Astrocyte (in vitro differentiated cells and primary cell): Measurements from ENCODE around the gene ARHGAP32.

Experiments used
- EZH2 ChIP-seq: IDR thresholded peaks from 2 replicates; pipeline ENCODE4 v1.6.1; 2012; ENCODE audit warnings: mild to moderate bottlenecking, low read length, inconsistent platforms; ENCODE audit not compliant: insufficient read depth
- TF ChIP-seq, protein P1 (sequence below): IDR thresholded peaks from 2 replicates; pipeline ENCODE4 v1.5.1; 2011; ENCODE audit warnings: low read depth, mild to moderate bottlenecking, inconsistent platforms, low read length, moderate library complexity; ENCODE audit not compliant: insufficient read depth

- TF ChIP-seq, protein P1, sequence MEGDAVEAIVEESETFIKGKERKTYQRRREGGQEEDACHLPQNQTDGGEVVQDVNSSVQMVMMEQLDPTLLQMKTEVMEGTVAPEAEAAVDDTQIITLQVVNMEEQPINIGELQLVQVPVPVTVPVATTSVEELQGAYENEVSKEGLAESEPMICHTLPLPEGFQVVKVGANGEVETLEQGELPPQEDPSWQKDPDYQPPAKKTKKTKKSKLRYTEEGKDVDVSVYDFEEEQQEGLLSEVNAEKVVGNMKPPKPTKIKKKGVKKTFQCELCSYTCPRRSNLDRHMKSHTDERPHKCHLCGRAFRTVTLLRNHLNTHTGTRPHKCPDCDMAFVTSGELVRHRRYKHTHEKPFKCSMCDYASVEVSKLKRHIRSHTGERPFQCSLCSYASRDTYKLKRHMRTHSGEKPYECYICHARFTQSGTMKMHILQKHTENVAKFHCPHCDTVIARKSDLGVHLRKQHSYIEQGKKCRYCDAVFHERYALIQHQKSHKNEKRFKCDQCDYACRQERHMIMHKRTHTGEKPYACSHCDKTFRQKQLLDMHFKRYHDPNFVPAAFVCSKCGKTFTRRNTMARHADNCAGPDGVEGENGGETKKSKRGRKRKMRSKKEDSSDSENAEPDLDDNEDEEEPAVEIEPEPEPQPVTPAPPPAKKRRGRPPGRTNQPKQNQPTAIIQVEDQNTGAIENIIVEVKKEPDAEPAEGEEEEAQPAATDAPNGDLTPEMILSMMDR, result no peak
- TF ChIP-seq EZH2, result no peak
Observed at GRCh38 chr11:129055196-129055595, 136.9 kb downstream of the ARHGAP32 start.
